G401.6 (cell line): ENCODE data around the gene SH2D3C.

Source experiments
- FAIRE-seq: peaks from 2 replicates; lab custom pipeline; 2012; peaks lifted over from hg19 to GRCh38; lab: Jason Lieb, UNC

Gene SH2D3C

DNA sequence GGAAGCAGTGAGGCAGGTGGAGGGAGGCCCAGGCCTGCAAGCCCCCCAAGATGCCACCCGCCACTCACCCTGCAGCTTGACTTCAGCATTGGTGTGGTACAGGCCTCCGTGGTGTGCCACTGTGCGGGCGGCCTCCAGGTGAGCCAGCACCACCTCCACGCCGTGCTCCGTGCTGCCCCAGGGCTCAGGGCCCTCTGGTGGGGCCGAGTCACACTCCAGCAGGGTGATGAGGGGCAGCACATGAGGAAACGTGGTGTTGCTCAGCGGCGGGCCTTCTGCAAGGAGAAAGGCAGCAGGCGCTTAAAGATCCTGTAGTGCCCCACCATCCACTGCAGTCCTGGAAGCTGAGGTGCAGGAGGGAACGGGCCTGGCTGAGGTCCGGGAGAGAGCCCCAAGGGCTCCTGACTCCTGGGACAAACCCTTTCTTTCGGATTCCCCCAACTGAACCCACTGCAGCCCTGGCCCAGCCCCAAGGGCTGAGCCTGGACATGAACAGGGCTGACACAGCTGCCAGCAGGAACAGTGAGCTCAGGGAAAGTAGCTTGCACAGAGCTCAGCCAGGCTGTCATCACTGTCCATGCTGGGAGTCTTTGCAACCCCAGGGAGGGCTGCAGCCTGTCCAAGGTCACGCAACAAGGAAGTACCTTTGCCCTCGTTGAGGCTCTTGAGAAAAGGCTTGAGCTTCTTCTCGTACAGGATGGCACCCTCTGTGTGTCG, 38.7 kb downstream of the SH2D3C start:
- no peak for FAIRE-seq

DNA sequence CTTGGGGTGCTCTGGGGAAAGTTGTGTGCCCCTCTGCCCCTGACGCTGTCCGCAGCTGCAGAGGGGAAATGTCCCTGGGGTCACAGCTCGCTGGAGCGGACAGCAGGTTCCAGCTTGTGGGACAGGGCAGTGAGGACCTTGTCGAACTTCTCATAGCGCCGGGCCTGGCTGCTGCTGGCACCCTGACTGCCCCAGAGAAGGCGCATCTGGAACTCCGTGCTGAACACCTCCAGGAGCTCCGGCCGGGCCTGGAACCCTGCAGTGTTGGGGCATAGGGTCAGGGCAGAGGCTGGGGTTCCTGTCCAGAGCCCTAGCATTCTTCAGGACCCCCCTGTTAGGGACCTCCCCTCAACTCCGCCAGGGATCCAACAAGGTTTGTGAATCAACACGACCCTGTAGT, 39.8 kb downstream of the SH2D3C start:
- no peak for FAIRE-seq

DNA sequence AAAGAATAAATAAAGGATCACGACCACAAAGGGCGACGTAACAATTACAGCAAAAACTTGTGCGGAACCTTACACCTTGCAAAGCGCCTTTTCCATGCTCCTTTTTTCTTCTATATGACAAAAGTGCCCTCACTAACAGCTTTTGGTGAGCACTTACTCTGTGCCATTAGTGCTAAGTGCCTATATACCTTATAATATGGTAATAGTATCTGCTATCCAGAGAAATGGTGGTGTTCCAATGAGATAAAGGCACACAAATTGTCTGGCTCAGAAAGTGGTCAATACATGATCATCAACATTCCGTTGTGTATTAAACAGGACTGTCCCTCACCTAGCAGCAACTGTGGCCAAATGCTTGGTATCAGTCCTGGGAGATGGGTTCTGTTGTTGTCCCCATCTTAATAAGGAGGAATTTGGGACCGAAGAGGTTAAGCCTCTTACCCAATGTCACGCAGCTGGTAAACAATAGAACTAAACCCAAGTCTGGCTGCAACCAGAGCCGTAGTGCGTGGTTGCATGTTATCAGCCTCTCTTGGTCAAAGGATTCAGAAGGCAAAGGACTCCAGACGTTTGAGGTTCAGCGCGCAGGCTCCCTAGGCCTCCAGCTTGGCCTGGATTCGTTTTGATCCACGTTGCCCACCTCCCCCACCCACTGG, 42.8 kb downstream of the SH2D3C start:
- FAIRE-seq, result no peak

DNA sequence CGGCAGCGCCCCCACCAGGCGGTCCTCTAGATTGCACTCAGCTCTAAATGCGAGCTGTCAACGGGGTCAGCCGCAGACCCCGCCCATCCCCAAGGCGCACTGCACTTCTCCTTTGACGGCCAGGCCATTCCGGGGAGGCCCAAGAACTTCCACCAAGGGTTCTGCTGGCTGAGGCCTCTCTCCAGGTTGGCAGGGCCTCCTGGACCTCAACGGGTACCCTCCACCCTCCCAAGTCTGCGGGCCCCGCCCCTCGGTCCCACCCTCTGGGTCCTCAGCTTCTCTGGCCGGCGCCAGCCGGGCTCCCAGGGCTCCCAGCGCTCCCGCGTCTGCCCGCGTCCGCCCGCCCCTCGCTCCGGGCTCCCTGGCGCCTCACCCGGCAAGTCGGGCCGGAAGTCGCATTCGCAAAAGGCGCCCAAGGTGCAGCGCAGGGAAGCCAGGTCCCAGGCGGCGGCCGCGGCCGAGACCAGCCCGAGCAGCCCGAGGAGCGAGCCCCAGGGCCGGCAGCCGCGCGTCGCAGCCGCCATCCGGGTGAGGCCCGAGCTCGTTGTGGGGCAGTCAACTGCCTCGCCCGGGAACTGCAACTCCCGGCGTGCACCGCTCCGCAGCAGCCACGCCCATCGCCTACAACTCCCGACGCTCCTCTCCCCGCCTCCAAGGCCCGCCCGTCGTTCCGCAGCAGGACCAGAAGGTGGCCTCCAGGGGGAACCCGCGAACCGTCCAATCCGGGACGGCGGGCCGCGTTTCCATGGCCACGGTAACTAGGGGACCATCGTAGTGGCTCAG, 43.5 kb downstream of the SH2D3C start, which contains the start of gene TOR2A:
Gene TOR2A, minus strand, starts transcription at position 548 of the 783 bp plus-strand sequence. Its CDS starts 24 bp downstream, at position 524.
- peak; percentile 90 for FAIRE-seq

DNA sequence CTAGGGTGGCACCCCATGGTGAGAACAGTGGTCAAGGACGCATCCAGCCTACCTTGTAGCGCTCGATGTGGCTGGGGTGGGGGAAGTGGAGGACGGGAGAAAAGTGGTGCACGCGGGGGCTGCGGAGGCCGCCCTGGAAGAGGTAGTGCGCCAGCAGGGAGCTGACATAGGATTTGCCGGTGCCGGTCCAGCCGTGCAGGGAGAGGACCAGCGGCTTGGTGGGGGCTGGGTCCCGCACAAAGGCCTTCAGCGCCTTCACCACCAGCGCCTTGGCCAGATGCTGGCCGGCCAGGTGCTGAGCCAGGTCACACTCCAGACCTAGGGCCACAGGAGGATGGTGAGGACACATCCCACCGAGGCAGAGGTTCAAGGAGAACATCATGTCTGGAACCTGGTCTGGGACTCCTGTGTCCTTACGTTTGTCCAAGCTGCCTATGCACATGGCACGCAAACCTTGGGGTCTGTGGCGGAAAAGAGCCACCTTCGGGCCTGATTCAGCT, 44.2 kb downstream of the SH2D3C start:
- no peak for FAIRE-seq

DNA sequence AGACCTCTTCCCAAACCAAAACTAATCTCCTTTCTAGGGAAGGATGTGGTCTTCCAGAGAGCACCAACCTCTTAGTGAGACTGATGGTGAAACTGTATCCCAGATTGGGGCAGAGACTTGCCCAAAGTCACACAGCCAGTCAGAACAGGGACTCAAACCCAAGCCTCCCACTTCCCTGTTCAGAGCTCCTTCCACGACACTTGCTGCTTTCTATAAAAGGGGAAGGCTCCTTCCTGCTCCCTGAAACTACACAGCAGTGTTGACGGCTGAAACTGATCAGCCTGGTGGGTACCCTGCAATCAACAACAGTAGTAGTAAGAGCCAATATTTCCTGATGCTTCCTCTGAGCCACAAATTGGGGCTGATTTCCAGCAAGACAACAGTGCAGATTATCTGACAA, 44.9 kb downstream of the SH2D3C start:
- FAIRE-seq, result no peak

DNA sequence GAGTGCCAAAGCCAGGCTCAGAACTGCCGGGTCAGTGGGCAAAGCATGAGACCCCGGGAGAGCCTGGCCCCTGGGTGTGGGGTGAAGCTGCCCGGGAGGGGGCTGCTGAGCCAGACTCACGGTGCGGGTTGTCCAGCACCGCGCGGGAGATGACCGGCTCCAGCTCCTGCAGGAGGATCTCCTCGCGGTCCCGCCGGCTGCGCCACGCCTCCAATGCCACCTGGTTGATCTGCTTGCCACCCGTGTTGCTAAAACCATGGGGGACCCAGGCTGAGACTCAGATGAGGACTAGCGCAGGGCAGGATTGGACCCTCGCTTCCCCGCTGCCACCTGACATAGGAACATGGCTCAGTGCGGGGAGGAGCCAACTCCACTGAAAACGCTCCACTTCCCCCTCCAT, 46.0 kb downstream of the SH2D3C start:
- no peak for FAIRE-seq

DNA sequence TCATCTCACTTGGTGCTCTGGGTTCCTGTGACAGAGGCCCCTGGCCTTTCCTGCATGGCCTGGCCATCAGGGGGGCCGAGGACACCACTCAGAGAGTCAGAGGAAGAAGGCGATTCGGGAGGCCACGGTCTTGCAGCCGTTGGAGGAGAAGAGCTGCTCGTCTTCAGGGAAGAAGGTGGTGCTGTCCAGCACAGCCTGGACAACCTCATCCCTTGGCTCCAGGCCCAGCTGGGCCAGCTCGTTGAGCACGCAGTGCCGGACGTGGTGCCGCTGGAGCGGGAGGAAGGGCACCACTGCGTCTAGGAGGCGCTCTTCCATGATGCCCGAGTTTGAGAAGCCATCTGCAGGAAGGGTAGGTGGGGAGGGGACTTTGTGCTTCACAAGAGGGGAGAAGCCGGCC, 46.5 kb downstream of the SH2D3C start:
- FAIRE-seq, result no peak

DNA sequence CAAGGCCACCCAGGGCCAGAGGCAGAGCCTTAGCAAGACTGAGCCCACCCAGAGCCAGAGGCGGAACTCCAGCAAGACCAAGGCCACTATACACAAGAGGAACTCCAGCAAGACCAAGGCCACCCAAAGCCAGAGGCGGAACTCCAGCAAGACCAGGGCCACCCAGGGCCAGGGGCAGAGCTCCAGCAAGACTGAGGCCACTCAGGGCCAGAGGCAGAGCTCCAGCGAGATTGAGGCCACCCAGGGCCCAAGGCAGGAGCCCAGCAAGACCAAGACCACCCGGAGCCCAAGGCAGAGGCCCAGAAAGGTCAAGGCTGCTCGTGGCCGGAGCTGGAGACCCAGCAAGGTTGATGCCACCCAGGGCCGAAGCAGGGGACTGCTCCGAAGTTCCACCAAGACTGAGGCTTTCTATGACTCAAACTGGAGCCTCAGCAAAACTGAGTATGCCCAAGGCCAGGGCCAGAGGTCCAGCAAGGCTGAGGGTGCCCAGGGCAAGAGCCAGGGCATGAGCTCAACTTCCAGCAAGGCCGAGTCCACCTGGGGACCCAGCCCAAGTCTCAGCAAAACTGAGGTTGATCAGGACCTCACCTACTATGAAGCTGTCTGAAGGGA, 47.6 kb downstream of the SH2D3C start:
- FAIRE-seq, result no peak

DNA sequence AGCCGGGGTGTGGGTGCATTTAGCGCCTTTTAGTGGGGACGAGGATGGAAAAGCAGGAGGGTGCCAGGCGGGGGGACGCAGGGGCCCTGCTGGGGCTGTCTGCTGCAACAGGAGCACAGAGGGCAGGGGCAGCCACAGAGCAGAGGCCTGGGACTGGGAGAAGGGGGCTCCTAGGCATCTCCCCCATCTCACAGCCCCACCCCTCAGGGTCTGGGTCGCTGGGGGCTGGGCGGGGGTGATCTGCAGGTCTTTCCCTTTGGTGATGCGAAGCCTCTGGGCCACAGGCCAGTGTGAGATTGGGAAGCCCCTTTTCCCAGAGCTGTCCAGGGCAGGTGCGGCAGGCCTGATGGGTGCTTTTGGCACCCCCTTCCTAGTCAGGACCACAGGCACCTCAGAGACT, 48.2 kb downstream of the SH2D3C start:
- FAIRE-seq, result no peak

DNA sequence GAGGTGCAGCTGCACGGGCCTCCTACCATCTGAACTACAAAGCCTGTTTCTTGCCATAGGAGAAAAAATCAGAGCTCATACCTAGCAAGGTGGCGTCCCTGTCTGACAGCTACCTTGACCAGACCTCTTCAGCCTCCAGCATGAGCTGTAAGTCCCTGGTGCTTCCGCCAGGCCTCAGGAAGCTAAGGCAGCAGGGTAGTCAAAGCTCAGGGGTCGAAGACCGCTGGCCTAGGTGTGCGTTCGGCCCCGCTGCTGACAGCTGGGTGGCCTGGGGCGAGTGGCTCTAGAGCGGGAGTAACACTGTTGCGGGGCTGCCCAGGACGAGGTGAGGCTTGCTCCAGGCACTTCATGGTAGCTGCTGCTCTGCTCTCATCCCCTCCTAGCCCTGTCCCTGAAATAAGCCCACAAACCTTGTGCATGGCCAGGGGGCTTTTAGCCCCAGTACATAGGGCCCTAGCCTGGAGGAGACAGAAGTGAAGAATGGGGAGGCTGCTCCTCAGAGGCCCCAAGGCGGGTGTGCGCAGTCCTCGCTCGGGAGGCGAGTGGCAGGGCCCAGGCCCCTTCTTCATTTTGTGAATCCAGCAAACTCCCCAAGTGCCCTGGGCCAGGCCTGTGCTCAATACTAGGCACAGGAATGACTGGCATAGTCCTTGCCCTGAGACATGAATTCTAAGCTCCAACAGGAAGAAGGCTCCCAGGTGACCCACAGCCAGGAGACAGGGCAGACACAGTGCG, 48.8 kb downstream of the SH2D3C start:
- FAIRE-seq, result no peak

DNA sequence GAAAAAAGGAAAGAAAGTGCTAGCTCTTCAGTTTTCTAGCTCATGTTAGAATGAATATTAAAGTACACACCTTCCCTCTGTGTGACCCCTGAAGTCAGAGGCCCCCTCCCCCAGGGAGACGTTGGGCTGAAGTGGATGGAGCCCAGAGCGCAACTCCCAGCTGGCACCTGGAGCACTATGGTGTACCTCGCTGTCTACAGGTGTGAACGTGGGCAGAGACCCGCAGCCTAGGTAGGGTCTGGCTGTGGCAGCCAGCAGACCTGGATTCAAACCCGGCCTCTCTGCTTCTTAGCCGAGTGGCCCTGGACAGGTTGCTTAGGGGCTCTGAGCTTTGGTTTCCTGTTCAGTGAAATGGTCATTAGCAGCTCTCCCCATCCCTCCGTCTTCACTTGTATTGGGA, 49.7 kb downstream of the SH2D3C start:
- FAIRE-seq, result no peak

DNA sequence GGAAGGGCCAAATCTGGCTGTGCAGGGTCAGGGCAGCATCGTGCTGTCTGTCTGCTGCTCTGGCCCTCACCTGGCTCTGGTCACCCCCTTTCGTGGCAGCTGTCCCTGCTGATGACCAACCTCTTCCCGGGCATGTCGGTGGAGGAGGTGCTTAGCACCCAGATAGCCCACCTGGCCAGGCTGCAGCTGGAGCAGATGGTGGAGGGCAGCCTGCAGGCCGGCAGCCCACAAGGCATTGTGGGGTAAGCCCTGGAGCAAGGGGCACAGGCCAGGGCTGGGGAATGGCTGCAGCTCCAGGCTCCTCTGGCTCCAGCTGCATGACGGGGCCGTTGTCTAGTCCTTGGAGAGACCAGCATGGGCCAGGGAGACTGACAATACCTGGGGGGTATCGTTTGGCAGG, 51.6 kb downstream of the SH2D3C start:
- no peak for FAIRE-seq

DNA sequence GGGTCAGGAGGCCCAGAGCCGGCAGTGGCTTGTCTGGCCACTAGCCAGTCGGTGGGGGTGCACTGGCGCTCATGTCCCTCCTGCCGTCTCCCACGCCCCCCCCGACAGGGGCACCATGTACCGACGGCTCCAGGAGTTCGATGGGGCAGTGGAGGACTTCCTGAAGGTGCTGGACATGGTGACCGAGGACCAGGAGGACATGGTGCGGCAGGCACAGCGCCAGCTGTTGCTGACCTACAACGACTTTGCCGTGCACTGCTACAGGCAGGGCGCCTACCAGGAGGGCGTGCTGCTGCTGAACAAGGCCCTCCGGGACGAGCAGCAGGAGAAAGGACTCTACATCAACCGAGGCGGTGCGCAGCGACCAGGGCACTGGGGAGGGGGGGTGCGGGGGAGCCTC, 54.5 kb downstream of the SH2D3C start:
- FAIRE-seq, result no peak

DNA sequence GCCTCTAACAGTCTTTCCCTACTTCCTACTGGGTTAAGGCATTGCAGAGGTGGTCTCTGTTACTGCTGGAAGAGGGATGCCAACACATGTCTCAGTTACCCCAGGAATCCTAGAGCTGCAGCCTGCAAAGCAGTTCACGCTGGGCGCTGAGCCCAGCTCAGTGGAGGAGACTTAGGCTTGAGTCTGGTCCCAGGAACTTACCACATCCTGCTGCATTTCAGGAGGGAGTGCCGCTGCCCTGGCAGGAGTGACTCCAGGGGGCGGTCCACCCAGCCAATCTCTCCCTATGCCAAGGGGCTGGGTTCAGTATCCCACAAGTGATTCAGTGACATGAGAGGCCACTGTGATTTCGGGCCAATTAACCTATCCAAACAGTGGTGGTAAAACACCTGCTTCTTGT, 55.0 kb downstream of the SH2D3C start:
- no peak for FAIRE-seq

DNA sequence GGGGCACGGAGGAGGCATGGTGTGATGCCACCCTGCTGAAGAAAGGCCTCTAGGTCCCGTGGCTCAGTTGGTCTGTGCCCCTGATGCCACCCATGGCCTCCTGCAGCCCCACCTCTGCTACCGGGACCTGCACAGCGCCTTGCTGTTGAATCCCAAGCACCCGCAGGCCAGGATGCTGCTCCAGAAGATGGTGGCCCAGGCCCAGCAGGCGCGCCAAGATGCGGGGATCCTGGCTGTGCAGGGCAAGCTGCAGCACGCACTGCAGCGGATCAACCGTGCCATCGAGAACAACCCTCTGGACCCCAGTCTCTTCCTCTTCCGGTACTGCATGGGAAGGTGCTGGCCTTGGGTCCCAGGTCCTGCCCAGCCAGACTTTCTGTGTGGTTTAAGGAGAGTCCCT, 55.5 kb downstream of the SH2D3C start:
- FAIRE-seq, result no peak

DNA sequence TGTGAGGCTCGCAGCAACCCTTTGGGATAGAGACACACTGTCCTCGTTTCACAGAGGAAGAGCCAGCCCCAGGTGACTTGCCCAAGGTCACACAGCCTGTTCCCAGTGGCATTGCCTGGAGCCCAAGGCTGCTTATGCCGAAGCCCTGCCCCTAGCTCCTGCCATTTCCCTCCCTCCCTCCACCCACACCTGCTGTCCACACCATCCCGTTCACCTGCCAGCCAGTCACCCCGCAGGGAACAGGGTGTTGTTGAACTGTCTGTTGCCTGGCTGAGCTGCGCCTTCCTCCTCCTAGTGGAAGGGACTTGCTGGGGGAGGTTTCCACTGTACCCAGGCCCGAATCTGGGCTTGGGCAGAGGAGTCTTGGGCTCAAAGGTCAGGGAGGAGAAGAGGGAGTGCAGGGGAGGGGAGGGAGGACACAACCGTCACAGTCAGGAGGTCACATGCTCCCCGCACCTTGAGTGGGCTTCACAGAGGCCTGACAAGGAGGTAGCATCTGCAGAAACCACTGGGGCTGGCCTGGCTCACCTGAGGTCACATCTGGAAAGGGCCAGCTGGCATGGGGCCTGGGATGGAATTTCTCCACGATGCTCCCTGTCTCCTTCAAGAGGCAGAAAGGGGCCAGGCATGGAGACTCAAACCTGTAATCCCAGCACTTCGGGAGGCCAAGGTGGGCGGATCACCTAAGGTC, 56.3 kb downstream of the SH2D3C start:
- FAIRE-seq, result no peak

DNA sequence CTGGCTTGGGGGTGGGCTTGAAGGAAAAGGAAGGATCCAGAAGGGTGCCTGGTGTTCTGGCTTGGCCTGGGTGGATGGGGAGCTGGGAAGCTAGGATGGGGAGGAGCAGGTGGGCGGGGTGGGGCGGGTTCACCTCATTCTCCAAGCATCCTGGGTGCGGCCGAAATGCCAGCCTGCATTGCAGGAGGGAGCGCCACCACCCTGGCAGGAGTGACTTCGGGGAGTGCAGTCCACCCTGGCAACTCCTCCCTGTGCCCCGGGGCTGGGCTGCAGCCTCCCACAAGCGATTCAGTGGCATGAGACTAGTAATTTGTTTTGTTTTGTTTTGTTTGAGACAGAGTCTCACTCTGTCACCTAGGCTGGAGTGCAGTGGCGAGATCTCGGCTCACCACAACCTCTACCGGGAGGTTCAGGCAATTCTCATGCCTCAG, 57.1 kb downstream of the SH2D3C start:
- no peak for FAIRE-seq

DNA sequence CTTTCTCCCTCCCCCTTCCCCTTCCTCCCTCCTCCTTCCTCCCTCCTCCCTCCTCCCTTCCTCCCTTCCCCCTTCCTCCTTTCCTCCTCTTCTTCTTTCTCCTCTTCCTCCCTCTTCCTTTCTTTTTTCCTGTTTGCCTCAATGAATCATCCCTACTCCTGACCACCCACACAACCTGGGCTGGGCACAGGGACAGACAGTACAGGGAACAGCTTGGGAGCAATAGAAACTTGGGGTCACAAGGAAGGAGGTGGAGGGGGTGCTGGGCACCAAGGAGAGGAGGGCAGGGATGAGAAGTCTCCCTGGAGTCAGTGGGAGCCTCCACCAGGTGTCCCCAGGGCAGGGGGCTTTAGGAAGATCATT, 57.6 kb downstream of the SH2D3C start:
- no peak for FAIRE-seq

DNA sequence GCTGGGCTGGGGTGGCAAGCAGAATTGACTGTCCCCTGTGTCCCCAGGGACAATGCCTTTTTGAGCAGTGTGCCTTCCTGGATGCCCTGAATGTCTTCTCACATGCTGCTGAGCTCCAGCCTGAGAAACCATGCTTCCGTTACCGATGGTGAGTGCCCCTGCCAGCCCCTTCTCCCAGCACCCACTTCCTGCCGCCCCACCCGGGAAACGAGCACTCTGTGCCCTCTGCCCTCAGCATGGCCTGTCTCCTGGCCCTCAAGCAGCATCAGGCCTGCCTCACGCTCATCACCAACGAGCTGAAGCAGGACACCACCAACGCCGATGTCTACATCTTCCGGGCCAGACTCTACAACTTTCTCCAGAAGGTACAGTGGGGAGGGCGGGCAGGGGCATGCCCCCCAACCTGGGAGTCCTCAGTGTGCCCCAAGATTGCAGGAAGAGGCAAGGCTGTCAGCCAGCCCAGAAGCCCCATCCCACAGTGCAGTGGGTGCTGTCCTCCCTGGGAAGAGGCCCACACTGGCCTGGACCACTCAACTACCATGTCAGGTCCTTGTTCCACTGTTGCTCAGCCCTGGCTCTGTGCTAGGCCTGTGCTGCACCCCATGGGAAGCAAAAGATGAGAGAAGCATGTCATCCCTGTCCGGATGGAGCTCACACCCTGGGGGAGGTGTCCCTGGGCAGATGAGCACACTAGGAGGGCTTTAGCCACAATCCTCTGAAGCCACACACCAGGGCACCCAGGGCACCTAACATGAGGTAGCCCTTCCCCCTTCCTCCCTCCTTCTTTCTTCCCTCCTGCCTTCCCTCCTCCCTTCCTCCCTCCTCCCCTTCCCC, 58.2 kb downstream of the SH2D3C start:
- FAIRE-seq, result no peak
